Testis (tissue), 3 donors: ENCODE data around the gene MARCHF9. TPM values are rescaled to one million over a fixed set of nuclear protein-coding genes. Genes with fewer than 3 reads are reported as not detected.

ENCODE experiments used
- DNase-seq: peaks from one replicate; pipeline ENCODE4 v3.0.0-alpha.2; 2019
- H3K27ac ChIP-seq, 2 donors: fragments of 200-600 bp; sonication (generic); one replicate each; pipeline ENCODE4 v1.5.1; 2019
- H3K27me3 ChIP-seq: fragments of 200-600 bp; sonication (generic); one replicate; pipeline ENCODE4 v1.5.1; 2019
- H3K36me3 ChIP-seq: fragments of 200-600 bp; sonication (generic); one replicate; pipeline ENCODE4 v1.5.1; 2017; ENCODE audit warnings: low read depth; ENCODE audit errors: missing control alignments
- H3K4me1 ChIP-seq: fragments of 200-600 bp; sonication (generic); one replicate; pipeline ENCODE4 v1.5.1; 2019
- H3K4me3 ChIP-seq, 2 donors: fragments of 200-600 bp; sonication (generic); one replicate each; pipeline ENCODE4 v1.5.1; 2017 to 2019
- H3K9me3 ChIP-seq: fragments of 200-600 bp; sonication (generic); one replicate; pipeline ENCODE4 v1.5.1; 2017
- POLR2A ChIP-seq: fragments of 450-650 bp; IDR thresholded peaks from one replicate; pipeline ENCODE4 v1.6.1; 2017; ENCODE audit warnings: antibody characterized with exemption, mild to moderate bottlenecking, moderate library complexity
- WGBS, 2 donors: methylation state at CpG; one replicate each; pipeline ENCODE4 v1.1.5; 2018; 5-methylcytosine and 5-hydroxymethylcytosine counted together
- intact Hi-C: fragments of 100-400 bp; cut with DNase I; formaldehyde crosslinking; loops from one replicate; pipeline ENCODE4 v1.15.1; 2023; ENCODE audit warnings: low total_unique reads
- polyA plus RNA-seq: library from polyadenylated mRNA; stranded (reverse); fragments of 350-450 nt; fragmentation: Illumina TruSeq; extraction: RNeasy Lipid Tissue Mini Kit (QIAGEN cat#74804); gene quantifications from one replicate; pipeline ENCODE4 v1.2.3, GENCODE V29; 2014; ENCODE audit warnings: low read depth, low replicate concordance; ENCODE audit not compliant: insufficient read depth
- total RNA-seq, 2 donors: library from RNA; depleted of rRNA; stranded (reverse); fragments of >200 nt; gene quantifications; one replicate each; pipeline ENCODE4 v1.2.3, GENCODE V29; 2016
- TF ChIP-seq, protein P1 (sequence below), 3 experiments: fragments of 450-650 bp in 2 of 3; fragments of 200-600 bp in 1 of 3; sonication (generic) in 1 of 3; IDR thresholded peaks; one replicate each; pipeline ENCODE4 v1.5.1; 2016 to 2019; ENCODE audit warnings: antibody characterized with exemption in 3 of 3, mild to moderate bottlenecking in 2 of 3, moderate library complexity in 1 of 3

MARCHF9 gene
- total and polyA plus RNA-seq, 3 donors from 2014 or later, result 8.4 to 15.1 (median 9.2) TPM

DNA sequence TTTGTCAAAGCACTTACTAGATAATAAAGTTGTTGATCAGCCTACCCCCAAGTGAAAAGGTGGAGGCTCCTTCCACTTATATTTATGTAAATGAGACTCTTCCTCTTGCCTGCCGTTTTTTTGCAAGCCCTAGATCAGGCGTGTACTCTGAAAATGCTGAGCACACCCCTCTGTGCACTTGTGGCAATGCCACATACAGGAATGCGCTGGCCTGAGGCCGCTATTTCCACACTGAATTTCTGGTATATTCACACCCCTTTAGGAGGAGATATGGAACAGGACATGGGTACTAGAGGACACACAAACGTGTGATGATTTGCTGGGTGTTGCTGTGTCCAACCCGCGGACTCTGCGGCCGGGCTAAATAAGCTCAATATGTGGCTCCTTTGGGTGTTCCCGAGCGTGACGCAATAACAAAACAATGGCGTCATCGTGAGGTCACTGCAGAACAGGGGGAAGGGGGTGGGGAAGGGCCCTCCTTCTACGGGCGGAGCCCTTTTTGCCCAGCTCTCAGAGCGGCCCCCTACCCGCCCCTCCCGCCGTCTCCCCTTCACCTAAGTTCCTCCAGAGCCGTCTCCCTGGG lies 10.6 kb upstream of the MARCHF9 start:
- WGBS, 2 donors, result 8 to 9% methylated on average over 17 to 21 of the region's 21 CpGs
- Histone ChIP-seq H3K36me3 (peaks cover 6% of the 10 kb centered on the region), H3K9me3 (no peaks in the 10 kb centered on the region), H3K27ac (peak overlapping the region; percentile 85 to 97), H3K4me1 (peaks cover 4% of the 10 kb centered on the region), H3K27me3 (no peaks in the 10 kb centered on the region), H3K4me3 (peak overlapping the region; percentile 73)
- intact Hi-C loops, result no loop called here
- TF ChIP-seq, protein P1, sequence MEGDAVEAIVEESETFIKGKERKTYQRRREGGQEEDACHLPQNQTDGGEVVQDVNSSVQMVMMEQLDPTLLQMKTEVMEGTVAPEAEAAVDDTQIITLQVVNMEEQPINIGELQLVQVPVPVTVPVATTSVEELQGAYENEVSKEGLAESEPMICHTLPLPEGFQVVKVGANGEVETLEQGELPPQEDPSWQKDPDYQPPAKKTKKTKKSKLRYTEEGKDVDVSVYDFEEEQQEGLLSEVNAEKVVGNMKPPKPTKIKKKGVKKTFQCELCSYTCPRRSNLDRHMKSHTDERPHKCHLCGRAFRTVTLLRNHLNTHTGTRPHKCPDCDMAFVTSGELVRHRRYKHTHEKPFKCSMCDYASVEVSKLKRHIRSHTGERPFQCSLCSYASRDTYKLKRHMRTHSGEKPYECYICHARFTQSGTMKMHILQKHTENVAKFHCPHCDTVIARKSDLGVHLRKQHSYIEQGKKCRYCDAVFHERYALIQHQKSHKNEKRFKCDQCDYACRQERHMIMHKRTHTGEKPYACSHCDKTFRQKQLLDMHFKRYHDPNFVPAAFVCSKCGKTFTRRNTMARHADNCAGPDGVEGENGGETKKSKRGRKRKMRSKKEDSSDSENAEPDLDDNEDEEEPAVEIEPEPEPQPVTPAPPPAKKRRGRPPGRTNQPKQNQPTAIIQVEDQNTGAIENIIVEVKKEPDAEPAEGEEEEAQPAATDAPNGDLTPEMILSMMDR (IDR thresholded peaks at IDR 0.05), result no peak
- no peak for TF ChIP-seq POLR2A
- peak; percentile 69 for DNase-seq

DNA sequence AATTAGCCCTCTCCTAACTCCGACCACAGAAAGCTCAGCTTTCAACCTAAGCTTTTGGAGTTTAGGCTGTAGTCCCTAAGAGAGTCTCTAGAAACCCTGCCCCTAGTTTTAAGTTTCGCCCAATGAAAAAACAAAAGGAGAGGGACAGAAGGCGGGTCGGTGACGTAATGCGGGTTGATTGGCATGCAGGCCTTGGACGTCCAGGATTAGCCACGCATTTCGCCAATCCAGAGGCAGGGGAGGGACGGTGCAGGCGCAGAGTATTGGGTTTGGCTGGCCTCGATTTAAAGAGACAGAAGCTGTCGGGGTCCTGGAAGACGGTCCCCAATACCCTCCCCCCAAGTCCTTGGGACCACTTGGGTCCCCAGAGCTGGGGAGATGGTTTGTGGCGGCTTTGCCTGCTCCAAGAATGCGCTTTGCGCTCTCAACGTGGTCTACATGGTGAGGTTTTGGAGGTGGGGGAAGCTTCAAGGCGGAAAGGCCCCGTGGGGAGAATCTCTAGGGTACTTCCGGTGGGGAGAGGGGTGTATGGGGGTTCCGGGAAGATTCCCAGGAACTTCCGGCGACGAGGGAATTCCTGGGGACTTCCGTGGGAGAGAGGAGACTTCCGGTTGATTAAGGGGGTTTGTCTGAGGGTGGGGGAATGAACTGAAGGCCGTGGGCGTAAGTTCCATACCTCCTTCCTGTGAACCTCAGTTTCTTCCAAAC lies 10.0 kb upstream of the MARCHF9 start, which contains the start of gene TSPAN31:
Gene TSPAN31 (plus strand): TSS at position 263 of the 708 bp plus-strand sequence. CDS start 116 bp downstream, at position 379.
- H3K4me1 ChIP-seq, result peaks cover 4% of the 10 kb centered on the region
- peaks cover 6% of the 10 kb centered on the region for H3K36me3 ChIP-seq
- intact Hi-C loops, result no loop called here
- 1% methylated on average over 29 of the region's 29 CpGs for WGBS, 2 donors
- no peak for TF ChIP-seq POLR2A
- TF ChIP-seq, protein P1 (IDR thresholded peaks at IDR 0.05), result peak in 1 of 3 experiments; percentile 16
- H3K4me3 ChIP-seq, result peak within 1 kb of the TSS; percentile 73
- peak within 1 kb of the TSS; percentile 85 to 97 for H3K27ac ChIP-seq
- no peaks in the 10 kb centered on the region for H3K9me3 ChIP-seq
- no peaks in the 10 kb centered on the region for H3K27me3 ChIP-seq
- peak; percentile 99 for DNase-seq

DNA sequence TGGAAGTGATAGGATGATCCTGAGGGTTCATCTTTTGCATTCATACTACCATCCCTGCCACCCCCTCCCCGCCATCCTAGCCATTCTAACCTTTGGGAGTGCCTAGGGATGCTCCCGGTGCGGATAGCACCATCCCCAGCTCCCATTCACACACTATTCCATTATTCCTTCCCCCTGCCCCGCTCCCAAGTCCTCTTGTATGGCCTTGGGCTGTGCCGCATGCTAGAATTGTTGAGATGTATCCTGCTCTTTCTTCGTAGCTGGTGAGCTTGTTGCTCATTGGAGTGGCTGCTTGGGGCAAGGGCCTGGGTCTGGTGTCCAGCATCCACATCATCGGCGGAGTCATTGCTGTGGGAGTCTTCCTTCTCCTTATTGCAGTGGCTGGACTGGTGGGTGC lies 9.4 kb upstream of the MARCHF9 start:
- Histone ChIP-seq H3K27ac (peak overlapping the region; percentile 85 to 97), H3K4me1 (peaks cover 4% of the 10 kb centered on the region), H3K36me3 (peaks cover 6% of the 10 kb centered on the region), H3K9me3 (no peaks in the 10 kb centered on the region), H3K27me3 (no peaks in the 10 kb centered on the region), H3K4me3 (peak overlapping the region; percentile 73)
- intact Hi-C loops, result no loop called here
- 19 to 24% methylated on average over 8 of the region's 8 CpGs for WGBS, 2 donors
- DNase-seq, result no peak
- TF ChIP-seq POLR2A, result no peak
- TF ChIP-seq, protein P1 (IDR thresholded peaks at IDR 0.05), result no peak

DNA sequence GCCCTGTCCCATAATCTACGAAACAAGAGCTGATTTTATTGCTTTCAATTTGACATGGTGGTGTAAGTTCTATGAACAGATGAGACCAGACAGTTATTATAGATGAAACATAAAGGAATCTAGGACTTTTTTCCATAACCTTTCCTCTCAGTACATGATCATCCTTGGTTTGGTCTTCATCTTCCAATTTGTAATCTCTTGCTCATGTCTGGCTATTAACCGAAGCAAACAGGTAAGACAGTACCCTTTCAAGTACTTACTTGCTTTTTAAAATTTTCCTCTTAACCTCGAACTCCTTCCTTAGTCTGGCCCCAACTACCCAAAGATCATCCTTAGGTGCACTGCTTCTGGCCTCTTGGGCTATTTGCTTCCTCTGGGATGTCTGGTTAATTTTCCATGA lies 8.9 kb upstream of the MARCHF9 start:
- no peak for DNase-seq
- TF ChIP-seq, protein P1 (IDR thresholded peaks at IDR 0.05), result no peak
- no peak for TF ChIP-seq POLR2A
- H3K36me3 ChIP-seq, result peaks cover 6% of the 10 kb centered on the region
- peak overlapping the region; percentile 85 to 97 for H3K27ac ChIP-seq
- WGBS, 2 donors, result 66 to 70% methylated on average over 3 of the region's 3 CpGs
- peaks cover 5% of the 10 kb centered on the region for H3K4me1 ChIP-seq
- no peaks in the 10 kb centered on the region for H3K27me3 ChIP-seq
- no peak overlapping the region for H3K4me3 ChIP-seq
- no peaks in the 10 kb centered on the region for H3K9me3 ChIP-seq
- intact Hi-C loops, result no loop called here
